ENCODE results near the gene C19orf33.

The C19orf33 gene

GRCh38 chr19:38298821-38299680 is 5.0 kb upstream of the C19orf33 start:
- Histone ChIP-seq H3K4me1 (ENCODE audit: insufficient read depth, poor library complexity, severe bottlenecking) (peaks cover 52% of the 10 kb centered on the region), H3K36me3 (ENCODE audit: low read depth) (no peaks in the 10 kb centered on the region), H3K27me3 (ENCODE audit: insufficient read depth, poor library complexity, severe bottlenecking) (no peaks in the 10 kb centered on the region), H3K27ac (ENCODE audit: poor library complexity, severe bottlenecking) (peak overlapping the region; percentile 96), H3K4me3 (ENCODE audit: severe bottlenecking) (no peak overlapping the region), H3K9me3 (ENCODE audit: severe bottlenecking) (no peaks in the 10 kb centered on the region)
- ATAC-seq (ENCODE audit: low read depth) (no peak), DNase-seq (ENCODE audit: low spot score) (no peak)
- TF ChIP-seq CTCF (IDR thresholded peaks at IDR 0.05; ENCODE audit: poor library complexity, severe bottlenecking), result no peak

- Histone ChIP-seq H3K9me3 (ENCODE audit: severe bottlenecking) (no peaks in the 10 kb centered on the region), H3K27ac (ENCODE audit: poor library complexity, severe bottlenecking) (peak overlapping the region; percentile 96), H3K27me3 (ENCODE audit: insufficient read depth, poor library complexity, severe bottlenecking) (no peaks in the 10 kb centered on the region), H3K36me3 (ENCODE audit: low read depth) (peaks cover 31% of the 10 kb centered on the region), H3K4me3 (ENCODE audit: severe bottlenecking) (peak overlapping the region; percentile 53), H3K4me1 (ENCODE audit: insufficient read depth, poor library complexity, severe bottlenecking) (peaks cover 29% of the 10 kb centered on the region)
- no peak for TF ChIP-seq CTCF (IDR thresholded peaks at IDR 0.05; ENCODE audit: poor library complexity, severe bottlenecking)
- ATAC-seq (ENCODE audit: low read depth) (no peak), DNase-seq (ENCODE audit: low spot score) (no peak)
Observed at GRCh38 chr19:38304352-38304865, 358 bp downstream of the C19orf33 start.

- no peaks in the 10 kb centered on the region for H3K27me3 ChIP-seq (ENCODE audit: insufficient read depth, poor library complexity, severe bottlenecking)
- peak overlapping the region; percentile 53 for H3K4me3 ChIP-seq (ENCODE audit: severe bottlenecking)
- peak; percentile 96 for DNase-seq (ENCODE audit: low spot score)
- peaks cover 31% of the 10 kb centered on the region for H3K36me3 ChIP-seq (ENCODE audit: low read depth)
- ATAC-seq (ENCODE audit: low read depth), result peak; percentile 59
- no peaks in the 10 kb centered on the region for H3K9me3 ChIP-seq (ENCODE audit: severe bottlenecking)
- no peak for TF ChIP-seq CTCF (IDR thresholded peaks at IDR 0.05; ENCODE audit: poor library complexity, severe bottlenecking)
- peaks cover 23% of the 10 kb centered on the region for H3K4me1 ChIP-seq (ENCODE audit: insufficient read depth, poor library complexity, severe bottlenecking)
- peak overlapping the region; percentile 96 for H3K27ac ChIP-seq (ENCODE audit: poor library complexity, severe bottlenecking)
Observed at GRCh38 chr19:38304866-38305429, 897 bp downstream of the C19orf33 start.

GRCh38 chr19:38306236-38306635 is 2.2 kb downstream of the C19orf33 start:
- no peak for DNase-seq (ENCODE audit: low spot score)
- TF ChIP-seq CTCF (IDR thresholded peaks at IDR 0.05; ENCODE audit: poor library complexity, severe bottlenecking), result no peak
- H3K36me3 ChIP-seq (ENCODE audit: low read depth), result peaks cover 31% of the 10 kb centered on the region

More at GRCh38 chr19:38306236-38306635, 2.2 kb downstream of the C19orf33 start:
- no peak for ATAC-seq (ENCODE audit: low read depth)
- H3K4me3 ChIP-seq (ENCODE audit: severe bottlenecking), result no peak overlapping the region
- no peaks in the 10 kb centered on the region for H3K9me3 ChIP-seq (ENCODE audit: severe bottlenecking)
- peak overlapping the region; percentile 96 for H3K27ac ChIP-seq (ENCODE audit: poor library complexity, severe bottlenecking)
- H3K27me3 ChIP-seq (ENCODE audit: insufficient read depth, poor library complexity, severe bottlenecking), result no peaks in the 10 kb centered on the region
- H3K4me1 ChIP-seq (ENCODE audit: insufficient read depth, poor library complexity, severe bottlenecking), result peaks cover 15% of the 10 kb centered on the region

Data from RWPE2 (cell line).